Ovary (tissue), 9 donors: ENCODE results near the gene TMEM63B. TPM values are rescaled to one million over a fixed set of nuclear protein-coding genes. Genes with fewer than 3 reads are reported as not detected.
"Not testable (repeated sequence)": the region's sequence is repeated elsewhere in the genome, so short reads cannot be mapped to it uniquely, and the experiment has no call there.

ENCODE experiments used
- DNase-seq, 5 donors: peaks; one replicate each; pipeline ENCODE4 v3.0.0-alpha.2; 2019 to 2020
- H3K27ac ChIP-seq, 2 donors: fragments of 200-600 bp; one replicate each; pipeline versions ENCODE4 v1.5.1 to v1.8.0; 2019 to 2022
- H3K27me3 ChIP-seq: fragments of 200-600 bp; one replicate; pipeline ENCODE4 v1.8.0; 2022
- H3K36me3 ChIP-seq: fragments of 200-600 bp; sonication (generic); one replicate; pipeline ENCODE4 v1.5.1; 2019
- H3K4me1 ChIP-seq: one replicate; pipeline ENCODE4 v1.8.1; 2013; ENCODE audit warnings: mild to moderate bottlenecking, moderate library complexity; ENCODE audit not compliant: insufficient read depth
- H3K4me3 ChIP-seq: fragments of 200-600 bp; sonication (generic); one replicate; pipeline ENCODE4 v1.5.1; 2017
- H3K9me3 ChIP-seq, 2 donors: fragments of 200-600 bp in 1 of 2; sonication (generic) in 1 of 2; one replicate each; pipeline versions ENCODE4 v1.5.1 to v1.8.1; 2013 to 2019; ENCODE audit warnings: mild to moderate bottlenecking in 1 of 2, moderate library complexity in 1 of 2
- CTCF ChIP-seq, 3 donors: fragments of 450-650 bp in 2 of 3; fragments of 200-600 bp in 1 of 3; IDR thresholded peaks; one replicate each; pipeline versions ENCODE4 v1.5.1 to v1.8.0; 2016 to 2022; ENCODE audit warnings: antibody characterized with exemption in 3 of 3, mild to moderate bottlenecking in 1 of 3
- EP300 ChIP-seq: sonication (generic); formaldehyde crosslinking; IDR thresholded peaks from one replicate; pipeline ENCODE4 v1.6.1; 2017; ENCODE audit warnings: antibody characterized with exemption
- POLR2A ChIP-seq: fragments of 450-650 bp; IDR thresholded peaks from one replicate; pipeline ENCODE4 v1.6.1; 2017; ENCODE audit warnings: antibody characterized with exemption, mild to moderate bottlenecking, moderate library complexity
- WGBS, 3 donors: extraction: QIAGEN DNeasy Blood & Tissue Kit in 1 of 3; methylation state at CpG; one replicate each; pipeline versions ENCODE4 v1.1.5 to v1.1.7; 2013 to 2017; 5-methylcytosine and 5-hydroxymethylcytosine counted together
- intact Hi-C, 4 donors: fragments of 100-400 bp; cut with DNase I; formaldehyde crosslinking; loops; one replicate each; pipeline versions ENCODE4 v1.11.0 to v1.15.1; 2022 to 2023
- polyA plus RNA-seq, 2 donors: library from polyadenylated mRNA; stranded (reverse); fragments of 200-250 nt in 1 of 2; fragments of 350-450 nt in 1 of 2; fragmentation: Illumina TruSeq in 1 of 2; extraction: RNeasy Lipid Tissue Mini Kit (QIAGEN cat#74804) in 1 of 2; gene quantifications; one replicate each; pipeline ENCODE4 v1.2.3, GENCODE V29; 2013 to 2014
- total RNA-seq, 7 donors: library from RNA; depleted of rRNA in 2 of 7; stranded (reverse); fragments of >200 nt in 2 of 7; fragmentation: NEBNext Ultra II Directional in 3 of 7; extraction: Animal tissue kit (Norgen Biotek cat#: 25700) in 3 of 7; gene quantifications; one replicate each; pipeline versions ENCODE4 v1.1.0 to v1.2.4, GENCODE V29; 2016 to 2023
- donor health status: DM: no; HTN: no; CAD: no; lungs with moderate emphysema.
- donor health status: DM: no; HTN: no; CAD: no.
- donor health status: Bipolar disorder and iron deficiency.
- donor health status: DM: yes; HTN: yes; CAD: no.
- donor health status: DM: no; HTN: no; CAD: no.
- donor health status: DM: yes; HTN: yes; CAD: no.

The TMEM63B gene
- total and polyA plus RNA-seq, 9 donors = 7.5 to 25.7 (median 16.5) TPM

GRCh38 chr6:44183783-44184182 is 56.4 kb downstream of the TMEM63B start:
- H3K9me3 ChIP-seq = no peaks in the 10 kb centered on the region
- TF ChIP-seq CTCF (IDR thresholded peaks at IDR 0.05) (no peak), EP300 (no peak), POLR2A (no peak)
- no peaks in the 10 kb centered on the region for H3K27me3 ChIP-seq
- no peak overlapping the region for H3K27ac ChIP-seq
- no peak for DNase-seq
- H3K36me3 ChIP-seq = no peaks in the 10 kb centered on the region
- no peak overlapping the region for H3K4me3 ChIP-seq
- no peaks in the 10 kb centered on the region for H3K4me1 ChIP-seq
- intact Hi-C loops = no loop called here
- 72 to 76% (median 73%) methylated on average over 9 of the region's 9 CpGs for WGBS, 3 donors

GRCh38 chr6:44185356-44185755 is 58.0 kb downstream of the TMEM63B start:
- H3K4me3 ChIP-seq, H3K27me3 ChIP-seq, H3K4me1 ChIP-seq, H3K9me3 ChIP-seq, H3K27ac ChIP-seq, H3K36me3 ChIP-seq, DNase-seq, intact Hi-C loops: not testable (repeated sequence)
- 80 to 82% (median 81%) methylated on average over 7 of the region's 7 CpGs for WGBS, 3 donors

GRCh38 chr6:44185953-44186634 is 58.7 kb downstream of the TMEM63B start:
- TF ChIP-seq POLR2A = no peak
- no peak for TF ChIP-seq CTCF (IDR thresholded peaks at IDR 0.05)
- TF ChIP-seq EP300 = no peak
- Histone ChIP-seq H3K27me3 (no peaks in the 10 kb centered on the region), H3K9me3 (no peaks in the 10 kb centered on the region), H3K27ac (no peak overlapping the region), H3K4me1 (no peaks in the 10 kb centered on the region), H3K36me3 (no peaks in the 10 kb centered on the region), H3K4me3 (no peak overlapping the region)
- DNase-seq = no peak
- WGBS, 3 donors = 49 to 65% (median 50%) methylated on average over 9 of the region's 9 CpGs
- intact Hi-C loops = no loop called here

GRCh38 chr6:44186635-44187025 is 59.3 kb downstream of the TMEM63B start:
- 78 to 84% (median 82%) methylated on average over 7 of the region's 7 CpGs for WGBS, 3 donors
- intact Hi-C loops = no loop called here
- Histone ChIP-seq H3K9me3 (no peaks in the 10 kb centered on the region), H3K36me3 (no peaks in the 10 kb centered on the region), H3K27me3 (no peaks in the 10 kb centered on the region), H3K27ac (no peak overlapping the region), H3K4me1 (no peaks in the 10 kb centered on the region), H3K4me3 (no peak overlapping the region)
- no peak for TF ChIP-seq CTCF (IDR thresholded peaks at IDR 0.05)
- TF ChIP-seq EP300 = no peak
- TF ChIP-seq POLR2A = no peak
- no peak for DNase-seq

- Histone ChIP-seq H3K9me3 (no peaks in the 10 kb centered on the region), H3K4me3 (no peak overlapping the region), H3K36me3 (no peaks in the 10 kb centered on the region), H3K27me3 (no peaks in the 10 kb centered on the region), H3K4me1 (no peaks in the 10 kb centered on the region), H3K27ac (no peak overlapping the region)
- TF ChIP-seq CTCF (IDR thresholded peaks at IDR 0.05) (no peak), EP300 (no peak), POLR2A (no peak)
- 54 to 64% (median 63%) methylated on average over 2 of the region's 2 CpGs for WGBS, 3 donors
- DNase-seq = no peak
- intact Hi-C loops = no loop called here
Observed at GRCh38 chr6:44188819-44189218, 61.5 kb downstream of the TMEM63B start.
